Measurements from ENCODE around the gene TOM1L1.

- TF ChIP-seq USF1 (IDR thresholded peaks at IDR 0.05) (no peak), REST (IDR thresholded peaks at IDR 0.05; ENCODE audit: low read depth) (no peak), CEBPB (IDR thresholded peaks at IDR 0.05) (no peak), TEAD4 (IDR thresholded peaks at IDR 0.05) (no peak), EP300 (IDR thresholded peaks at IDR 0.05; ENCODE audit: borderline replicate concordance) (no peak)
Measured at GRCh38 chr17:54899201-54899600, 1.5 kb upstream of the TOM1L1 start.
